ENCODE measurements around the gene LLGL2.

LLGL2 gene

DNA sequence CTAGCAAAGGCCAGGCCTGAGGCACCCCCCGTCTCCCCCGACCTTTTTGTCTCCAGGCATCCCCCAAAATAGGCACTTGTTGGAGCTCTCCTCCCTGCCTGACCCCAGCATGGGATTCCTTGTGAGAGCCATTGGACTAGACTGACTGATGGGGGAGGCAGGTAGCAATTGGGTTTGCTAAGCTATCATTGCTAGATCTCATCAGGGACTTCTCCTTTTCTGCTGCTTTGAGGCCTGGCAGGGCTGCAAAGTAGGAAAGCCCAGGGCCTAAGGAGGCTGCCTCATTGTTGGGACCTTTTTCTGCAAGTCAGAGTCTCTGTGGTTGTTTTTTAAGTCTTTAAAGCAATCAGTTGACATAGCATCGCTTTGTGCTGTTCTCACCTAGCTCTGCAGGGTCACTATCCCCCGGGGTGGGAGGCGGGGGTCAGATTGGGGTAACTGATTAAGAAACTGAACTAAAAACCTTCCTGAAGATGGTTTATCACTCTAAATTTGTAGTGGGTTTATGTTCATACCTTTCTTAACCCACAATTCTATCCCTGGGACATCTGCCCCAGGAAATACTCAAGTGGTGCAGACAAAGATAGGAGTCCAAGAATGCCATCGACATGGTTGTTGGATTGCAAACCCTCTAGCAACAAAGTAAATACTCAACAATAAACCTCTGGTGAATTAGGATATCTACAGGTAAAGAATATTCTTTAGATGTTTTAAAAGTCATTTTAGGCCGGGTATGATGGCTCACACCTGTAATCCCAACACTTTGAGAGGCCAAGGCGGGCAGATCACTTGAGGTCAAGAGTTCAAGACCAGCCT is 28.0 kb downstream of the LLGL2 start:
- no peak for DNase-seq

DNA sequence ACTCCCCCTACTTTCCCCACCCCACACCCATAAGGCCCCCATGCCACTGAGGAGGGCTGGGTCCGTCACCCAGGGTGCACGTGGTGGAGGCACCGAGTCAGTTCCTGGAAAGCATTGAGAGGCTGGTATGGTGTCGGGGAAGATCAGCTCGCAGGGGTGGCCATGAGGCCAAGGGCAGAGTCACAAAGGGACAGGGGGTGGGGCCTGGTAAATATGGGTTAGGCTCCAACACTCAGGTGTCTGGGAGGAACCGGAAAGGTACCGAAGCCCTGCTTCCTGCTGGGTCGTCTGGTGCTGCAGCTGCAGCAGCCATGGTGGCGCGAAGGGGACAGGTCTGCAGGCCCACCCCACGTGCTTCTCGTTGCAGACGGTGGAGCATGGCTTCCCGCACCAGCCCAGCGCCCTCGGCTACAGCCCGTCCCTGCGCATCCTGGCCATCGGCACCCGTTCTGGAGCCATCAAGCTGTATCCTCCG is 30.2 kb downstream of the LLGL2 start:
- DNase-seq: no peak

DNA sequence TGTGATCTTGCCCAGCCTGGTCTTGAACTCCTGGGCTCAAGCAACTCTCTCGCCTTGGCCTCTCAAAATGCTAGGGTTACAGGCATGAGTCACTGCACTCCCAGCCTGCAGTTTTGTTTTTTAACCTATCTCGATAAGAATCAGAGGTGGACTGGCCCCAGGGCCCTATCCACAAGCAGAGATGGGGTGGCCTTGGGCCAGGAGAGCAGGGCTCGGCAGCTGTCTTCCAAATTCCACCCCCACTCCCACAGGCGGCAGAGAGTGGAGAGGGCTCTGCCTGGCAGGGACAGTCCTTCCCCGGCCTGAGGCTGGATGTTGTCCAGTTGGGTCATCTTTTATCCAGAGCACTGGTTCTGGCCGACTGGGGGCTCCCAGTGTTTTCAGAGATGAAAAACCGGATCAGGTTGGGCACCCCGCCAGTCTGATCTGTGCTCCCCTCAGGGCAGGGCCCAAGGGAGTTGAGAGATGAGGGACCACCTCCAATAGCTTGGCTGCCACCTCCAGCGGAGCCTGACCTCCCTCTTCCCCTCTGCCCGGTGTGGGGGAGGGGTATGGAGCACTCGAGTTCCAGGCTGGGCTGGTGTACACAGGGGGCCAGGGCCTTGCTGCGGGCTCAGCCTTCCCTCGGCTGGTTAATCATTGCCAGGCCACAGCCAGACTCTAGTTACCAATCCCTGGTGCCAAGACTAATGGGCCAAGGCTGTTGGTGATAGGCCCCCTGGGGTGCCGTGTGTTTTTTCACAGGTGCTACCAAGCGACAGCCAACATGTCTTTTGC is 31.8 kb downstream of the LLGL2 start:
- peak; percentile 19 for DNase-seq

GRCh38 chr17:75557852-75558665 is 32.6 kb downstream of the LLGL2 start:
- DNase-seq: no peak

GRCh38 chr17:75558666-75559530 is 33.4 kb downstream of the LLGL2 start:
- DNase-seq: no peak

DNA sequence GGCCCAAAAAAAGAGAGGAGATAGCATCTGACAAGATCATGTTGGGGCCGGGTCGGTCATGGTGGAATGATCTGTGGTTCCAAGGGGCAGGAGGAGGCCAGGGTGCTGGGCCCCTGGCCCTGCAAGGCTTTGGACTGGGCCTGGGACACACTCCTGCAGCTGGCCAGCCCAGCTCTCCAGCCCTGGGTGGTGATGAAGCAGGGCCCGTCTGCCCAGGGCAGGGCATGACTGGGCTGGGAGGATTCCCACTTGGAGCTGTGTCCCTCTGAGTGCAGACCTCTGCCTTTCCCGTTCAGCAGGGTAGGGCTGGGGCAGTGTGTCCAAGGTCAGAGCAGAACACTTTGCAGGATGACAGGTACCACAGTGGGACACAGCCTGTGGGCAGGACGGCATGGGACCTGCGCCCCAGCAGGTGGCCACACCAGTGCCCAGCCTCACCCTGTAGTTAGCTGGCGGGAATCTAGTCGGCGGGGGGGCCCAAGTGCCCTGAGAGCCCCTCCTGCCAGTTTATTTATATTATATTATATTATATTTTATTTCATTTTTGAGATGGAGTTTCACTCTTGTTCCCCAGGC is 34.5 kb downstream of the LLGL2 start:
- no peak for DNase-seq

- DNase-seq: no peak
These were observed 36.6 kb downstream of the LLGL2 start for GRCh38 chr17:75561927-75562603.

DNA sequence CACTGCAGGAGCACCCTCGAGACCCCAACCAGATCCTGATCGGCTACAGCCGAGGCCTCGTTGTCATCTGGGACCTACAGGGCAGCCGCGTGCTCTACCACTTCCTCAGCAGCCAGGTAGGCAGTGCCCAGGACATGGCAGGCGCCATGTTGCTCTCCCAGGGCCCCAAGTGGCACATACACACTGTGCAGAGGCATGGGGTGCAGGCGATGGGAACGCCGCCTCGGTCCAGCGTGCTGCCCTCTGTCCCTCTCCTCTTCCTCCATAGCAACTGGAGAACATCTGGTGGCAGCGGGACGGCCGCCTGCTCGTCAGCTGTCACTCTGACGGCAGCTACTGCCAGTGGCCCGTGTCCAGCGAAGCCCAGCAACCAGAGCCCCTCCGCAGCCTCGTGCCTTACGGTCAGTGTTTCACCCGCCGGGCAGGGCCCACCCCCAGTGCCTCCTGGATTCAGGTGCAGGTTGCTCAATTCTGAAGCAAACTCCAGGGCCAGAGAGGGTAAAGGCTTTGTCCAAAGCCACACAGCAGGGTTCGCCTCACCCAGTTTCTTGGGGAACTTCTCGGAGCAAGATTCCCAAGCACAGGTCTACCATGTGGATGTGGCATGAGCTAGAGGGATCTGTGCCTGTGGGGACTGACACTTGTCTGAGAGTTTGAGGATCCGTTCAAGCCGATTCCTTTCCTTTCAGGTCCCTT is 37.7 kb downstream of the LLGL2 start:
- DNase-seq: no peak

- DNase-seq: no peak
These were observed 38.7 kb downstream of the LLGL2 start for GRCh38 chr17:75564195-75564594.

DNA sequence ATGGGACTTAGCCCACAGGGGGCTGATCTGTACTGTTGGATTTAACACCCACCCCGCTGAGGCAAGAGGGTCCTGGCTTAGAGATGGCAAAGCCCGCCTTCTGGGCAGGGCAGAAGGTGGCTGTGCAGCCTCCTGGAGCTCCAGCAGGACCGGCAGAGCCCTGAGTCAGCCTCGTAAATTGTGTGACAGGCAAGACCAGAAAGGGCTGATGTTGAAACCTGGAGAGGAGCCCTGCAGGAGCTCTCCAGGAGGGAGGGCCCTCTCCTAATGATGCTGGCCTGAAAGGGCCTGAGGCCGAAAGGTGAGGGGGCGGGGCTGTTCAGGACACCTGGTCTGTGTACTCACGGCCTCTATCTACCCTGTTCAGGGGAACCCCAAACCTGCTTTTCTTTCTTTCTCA is 39.6 kb downstream of the LLGL2 start:
- DNase-seq: no peak

- no peak for DNase-seq
These were observed 40.1 kb downstream of the LLGL2 start for GRCh38 chr17:75565618-75566017.

GRCh38 chr17:75566416-75566815 is 40.9 kb downstream of the LLGL2 start:
- no peak for DNase-seq

DNA sequence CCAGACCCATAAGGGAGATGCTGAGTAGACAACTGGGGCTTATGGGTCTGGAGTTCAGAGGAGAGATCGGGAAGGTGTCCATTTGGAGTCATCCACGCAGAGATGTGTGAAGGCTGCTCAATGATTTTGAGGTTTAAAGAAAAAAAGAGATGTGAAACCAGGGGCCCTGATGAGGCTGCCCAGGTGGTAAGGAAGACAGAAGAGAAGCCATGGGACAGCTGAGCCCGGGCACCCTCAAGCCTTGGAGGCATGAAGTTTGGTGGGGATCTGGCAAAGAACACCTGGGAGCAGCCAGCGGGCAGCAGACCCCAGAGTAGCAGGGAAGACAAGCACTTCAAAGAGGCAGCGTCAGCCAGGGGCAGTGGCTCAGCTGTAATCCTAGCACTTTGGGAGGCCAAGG is 41.3 kb downstream of the LLGL2 start:
- no peak for DNase-seq

DNA sequence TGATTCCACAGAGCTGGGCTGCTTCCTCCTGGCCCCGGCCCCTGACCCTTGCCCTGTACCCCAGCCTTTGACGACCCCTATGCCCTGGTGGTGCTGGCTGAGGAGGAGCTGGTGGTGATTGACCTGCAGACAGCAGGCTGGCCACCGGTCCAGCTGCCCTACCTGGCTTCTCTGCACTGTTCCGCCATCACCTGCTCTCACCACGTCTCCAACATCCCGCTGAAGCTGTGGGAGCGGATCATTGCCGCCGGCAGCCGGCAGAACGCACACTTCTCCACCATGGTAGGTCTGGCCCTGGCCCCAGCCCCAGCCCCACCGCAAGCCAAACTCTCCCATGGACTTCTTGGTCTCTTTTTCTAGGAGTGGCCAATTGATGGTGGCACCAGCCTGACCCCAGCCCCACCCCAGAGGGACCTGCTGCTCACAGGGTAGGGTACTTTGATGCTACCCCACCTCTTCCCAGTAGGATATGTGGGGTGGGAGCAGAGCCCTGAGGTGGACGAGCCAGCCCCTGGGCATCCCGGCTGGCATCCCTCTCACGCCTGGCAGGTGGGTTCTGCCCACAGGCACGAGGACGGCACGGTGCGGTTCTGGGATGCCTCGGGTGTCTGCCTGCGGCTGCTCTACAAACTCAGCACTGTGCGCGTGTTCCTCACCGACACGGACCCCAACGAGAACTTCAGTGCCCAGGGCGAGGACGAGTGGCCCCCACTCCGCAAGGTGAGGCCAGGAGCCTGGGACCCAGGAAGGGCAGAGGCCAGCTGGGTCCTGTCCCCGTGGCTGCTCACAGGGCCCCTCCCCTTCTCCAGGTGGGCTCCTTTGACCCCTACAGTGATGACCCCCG is 43.1 kb downstream of the LLGL2 start:
- DNase-seq: no peak

GRCh38 chr17:75570034-75570676 is 44.7 kb downstream of the LLGL2 start:
- DNase-seq: no peak

- DNase-seq: no peak
These were observed 45.3 kb downstream of the LLGL2 start for GRCh38 chr17:75570772-75571171.

DNA sequence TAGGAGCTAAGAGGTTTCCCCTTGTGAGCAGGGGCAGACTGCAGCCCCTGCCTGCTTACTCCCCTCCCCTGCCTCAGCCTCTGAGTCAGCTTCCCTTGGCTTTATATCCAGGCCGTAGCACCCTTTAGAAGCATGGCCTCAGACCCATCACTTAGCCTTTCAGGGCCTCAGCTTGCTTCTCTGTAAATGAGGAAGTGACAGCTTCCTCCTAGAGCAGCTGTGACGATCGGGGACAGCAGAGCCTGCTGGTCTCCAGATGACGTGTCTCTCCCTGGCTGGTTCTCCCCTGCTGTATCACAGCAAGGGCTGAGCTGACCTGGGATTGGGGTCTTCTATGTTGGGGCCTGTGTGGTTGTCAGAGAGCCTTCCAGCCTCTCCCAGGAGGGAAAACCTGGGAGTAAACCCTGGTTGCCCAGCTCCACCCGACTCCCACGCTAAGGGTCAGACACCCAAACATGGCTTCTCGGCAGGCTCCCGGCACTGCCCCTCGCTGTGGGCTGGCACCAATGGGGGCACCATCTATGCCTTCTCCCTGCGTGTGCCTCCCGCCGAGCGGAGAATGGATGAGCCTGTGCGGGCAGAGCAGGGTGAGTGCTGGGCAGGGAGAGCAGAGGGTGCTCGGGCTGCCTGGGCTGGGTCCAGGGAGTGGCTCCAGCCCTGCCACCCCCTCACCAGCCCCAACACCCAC is 45.8 kb downstream of the LLGL2 start:
- DNase-seq: peak; percentile 25

DNA sequence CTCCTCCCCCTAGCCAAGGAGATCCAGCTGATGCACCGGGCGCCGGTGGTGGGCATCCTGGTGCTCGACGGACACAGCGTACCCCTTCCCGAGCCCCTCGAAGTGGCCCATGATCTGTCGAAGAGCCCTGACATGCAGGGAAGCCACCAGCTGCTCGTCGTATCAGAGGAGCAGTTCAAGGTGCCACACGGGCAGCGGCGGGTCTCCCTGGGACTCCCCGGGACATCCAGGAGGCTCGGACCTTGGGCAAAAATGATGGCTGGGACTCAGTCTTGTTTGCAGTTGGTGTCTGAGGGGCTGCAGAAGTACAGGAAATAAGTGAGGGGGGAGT is 46.4 kb downstream of the LLGL2 start:
- DNase-seq: no peak
